GM12892 (cell line): ENCODE data around the gene ITIH4.

Experiments
- POLR2A ChIP-seq: IDR thresholded peaks from 2 replicates; pipeline ENCODE4 v1.6.1; 2011; ENCODE audit warnings: low read depth, low read length, control low read depth
- POLR2AphosphoS5 ChIP-seq: IDR thresholded peaks from 2 replicates; pipeline ENCODE4 v1.6.1; 2011; ENCODE audit warnings: low read depth, low read length, control low read depth
- TAF1 ChIP-seq: IDR thresholded peaks from 2 replicates; pipeline ENCODE4 v1.6.1; 2011; ENCODE audit warnings: low read depth, mild to moderate bottlenecking, control low read depth, low read length, borderline replicate concordance

- TF ChIP-seq POLR2A (no peak), POLR2AphosphoS5 (no peak), TAF1 (no peak)
These were observed 1.2 kb upstream of the ITIH4 start for GRCh38 chr3:52831500-52832301.
